Measurements from ENCODE around the gene PTPN3. TPM values are rescaled to one million over a fixed set of nuclear protein-coding genes. Genes with fewer than 3 reads are reported as not detected.

PTPN3 gene
- polyA plus RNA-seq, 1 of the 3 experiments (the other 2 are of a cell fraction), result 7.5 TPM

DNA sequence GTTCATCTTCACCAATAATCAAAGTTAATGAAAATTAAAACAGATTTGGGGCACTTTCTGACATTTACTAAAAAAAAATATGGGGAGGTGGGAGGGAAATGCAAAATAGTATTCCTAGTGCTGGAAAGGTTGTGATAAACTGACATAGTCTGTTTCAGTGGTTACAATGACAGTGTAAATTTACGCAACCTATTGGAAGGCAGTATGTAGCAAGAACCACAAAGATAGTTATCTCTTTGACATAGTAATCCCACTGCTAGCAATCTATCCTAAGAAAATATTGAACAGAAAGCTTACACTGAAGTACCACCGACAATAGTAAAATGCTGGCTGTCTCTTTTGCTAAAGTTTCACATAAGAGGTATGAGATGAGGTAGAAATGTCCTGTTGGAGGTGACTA lies 162.2 kb downstream of the PTPN3 start:
- WGBS (ENCODE audit: low lambda C conversion rate), result 81% methylated on average over 2 of the region's 2 CpGs
- no peak overlapping the region for H3K4me2 ChIP-seq

DNA sequence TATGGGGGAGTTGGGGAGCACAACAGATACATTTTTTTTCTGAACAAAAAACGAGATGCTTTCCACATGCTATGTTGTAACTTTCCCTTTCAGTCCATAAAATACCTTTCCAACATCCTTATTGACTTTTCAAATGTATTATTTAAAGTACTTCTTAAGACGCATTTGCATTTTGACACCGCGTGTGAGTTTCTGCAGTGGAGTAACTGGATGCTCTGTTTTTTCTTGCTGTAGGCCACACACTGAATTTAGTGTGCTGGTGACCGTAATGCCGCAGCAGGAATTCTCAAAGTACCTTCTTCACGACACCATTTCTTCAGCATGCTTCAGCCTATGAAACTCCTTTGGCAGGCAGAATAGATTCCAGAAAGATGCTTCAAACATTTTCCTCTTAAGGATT lies 163.0 kb downstream of the PTPN3 start:
- POLR2A ChIA-PET, result no interaction called here
- H3K27ac ChIP-seq (ENCODE audit: low read depth in 2 of 2, low read length in 1 of 2), result no peak overlapping the region
- WGBS (ENCODE audit: low lambda C conversion rate), result 82% methylated on average over 7 of the region's 7 CpGs

More for the DNA sequence above, 162.2 kb downstream of the PTPN3 start:
- CTCF ChIA-PET, result interaction anchor here (0.6 to 1.4 kb wide), 2 partner anchors 14 to 186 kb away, joined by 3 read pairs; no protein-coding TSS in a partner anchor
- no peak overlapping the region for H3K27ac ChIP-seq (ENCODE audit: low read depth in 2 of 2, low read length in 1 of 2)
- H3K36me3 ChIP-seq (replicated peaks in 1 of 2; ENCODE audit: control insufficient read depth in 1 of 2, insufficient read depth in 2 of 2, low read length in 1 of 2), result no peaks in the 10 kb centered on the region
- H3K79me2 ChIP-seq (ENCODE audit: insufficient read depth), result no peaks in the 10 kb centered on the region
- no peak overlapping the region for H3K9ac ChIP-seq
- no peak overlapping the region for H3K4me3 ChIP-seq (ENCODE audit: low read depth in 2 of 2, low read length in 1 of 2)
- peaks cover 0 to 7% of the 10 kb centered on the region in 2 experiments; a peak in 1 of 4 replicates for H3K4me1 ChIP-seq (ENCODE audit: control insufficient read depth in 1 of 2, insufficient read depth in 2 of 2, low read depth in 1 of 2, low read length in 1 of 2)
- no peaks in the 10 kb centered on the region for H3K9me2 ChIP-seq
- POLR2A ChIA-PET, result no interaction called here
- H3K27me3 ChIP-seq (ENCODE audit: insufficient read depth), result peaks cover 10% of the 10 kb centered on the region; the same call in 1 of the 2 replicates
- TF ChIP-seq, protein P1, sequence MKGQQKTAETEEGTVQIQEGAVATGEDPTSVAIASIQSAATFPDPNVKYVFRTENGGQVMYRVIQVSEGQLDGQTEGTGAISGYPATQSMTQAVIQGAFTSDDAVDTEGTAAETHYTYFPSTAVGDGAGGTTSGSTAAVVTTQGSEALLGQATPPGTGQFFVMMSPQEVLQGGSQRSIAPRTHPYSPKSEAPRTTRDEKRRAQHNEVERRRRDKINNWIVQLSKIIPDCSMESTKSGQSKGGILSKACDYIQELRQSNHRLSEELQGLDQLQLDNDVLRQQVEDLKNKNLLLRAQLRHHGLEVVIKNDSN (IDR thresholded peaks at IDR 0.05; ENCODE audit: borderline replicate concordance, low read depth), result no peak
- TF ChIP-seq NRF1 (IDR thresholded peaks at IDR 0.05; ENCODE audit: low read depth, low read length) (no peak), FOXM1 (IDR thresholded peaks at IDR 0.05; ENCODE audit: low read depth) (no peak), EZH2phosphoT487 (IDR thresholded peaks at IDR 0.05; ENCODE audit: borderline replicate concordance, low read depth) (no peak), POLR2AphosphoS5 (IDR thresholded peaks at IDR 0.05; ENCODE audit: low read depth, low read length) (no peak), SMC3 (IDR thresholded peaks at IDR 0.05; ENCODE audit: low read depth, low read length) (no peak), RAD21 (IDR thresholded peaks at IDR 0.05; ENCODE audit: low read length) (no peak), SIN3A (IDR thresholded peaks at IDR 0.05; ENCODE audit: borderline replicate concordance, low read depth, low read length) (no peak), JUND (IDR thresholded peaks at IDR 0.05) (no peak), NFIC (IDR thresholded peaks at IDR 0.05; ENCODE audit: borderline replicate concordance) (no peak), RFX5 (IDR thresholded peaks at IDR 0.05; ENCODE audit: low read length) (no peak)
- TF ChIP-seq, protein P2, sequence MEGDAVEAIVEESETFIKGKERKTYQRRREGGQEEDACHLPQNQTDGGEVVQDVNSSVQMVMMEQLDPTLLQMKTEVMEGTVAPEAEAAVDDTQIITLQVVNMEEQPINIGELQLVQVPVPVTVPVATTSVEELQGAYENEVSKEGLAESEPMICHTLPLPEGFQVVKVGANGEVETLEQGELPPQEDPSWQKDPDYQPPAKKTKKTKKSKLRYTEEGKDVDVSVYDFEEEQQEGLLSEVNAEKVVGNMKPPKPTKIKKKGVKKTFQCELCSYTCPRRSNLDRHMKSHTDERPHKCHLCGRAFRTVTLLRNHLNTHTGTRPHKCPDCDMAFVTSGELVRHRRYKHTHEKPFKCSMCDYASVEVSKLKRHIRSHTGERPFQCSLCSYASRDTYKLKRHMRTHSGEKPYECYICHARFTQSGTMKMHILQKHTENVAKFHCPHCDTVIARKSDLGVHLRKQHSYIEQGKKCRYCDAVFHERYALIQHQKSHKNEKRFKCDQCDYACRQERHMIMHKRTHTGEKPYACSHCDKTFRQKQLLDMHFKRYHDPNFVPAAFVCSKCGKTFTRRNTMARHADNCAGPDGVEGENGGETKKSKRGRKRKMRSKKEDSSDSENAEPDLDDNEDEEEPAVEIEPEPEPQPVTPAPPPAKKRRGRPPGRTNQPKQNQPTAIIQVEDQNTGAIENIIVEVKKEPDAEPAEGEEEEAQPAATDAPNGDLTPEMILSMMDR (IDR thresholded peaks at IDR 0.05), result no peak
- TF ChIP-seq, protein P3, sequence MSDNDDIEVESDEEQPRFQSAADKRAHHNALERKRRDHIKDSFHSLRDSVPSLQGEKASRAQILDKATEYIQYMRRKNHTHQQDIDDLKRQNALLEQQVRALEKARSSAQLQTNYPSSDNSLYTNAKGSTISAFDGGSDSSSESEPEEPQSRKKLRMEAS (IDR thresholded peaks at IDR 0.05; ENCODE audit: low read depth), result no peak
- no peak for DNase-seq
- no peaks in the 10 kb centered on the region for H3F3A ChIP-seq (replicated peaks; ENCODE audit: insufficient read depth)
- H2AFZ ChIP-seq (ENCODE audit: low read depth), result no peak overlapping the region
- H3K9me3 ChIP-seq, result no peaks in the 10 kb centered on the region
- H4K20me1 ChIP-seq (ENCODE audit: insufficient read depth), result no peaks in the 10 kb centered on the region

More for the DNA sequence above, 163.0 kb downstream of the PTPN3 start:
- TF ChIP-seq, protein P1 (IDR thresholded peaks at IDR 0.05; ENCODE audit: borderline replicate concordance, low read depth), result no peak
- TF ChIP-seq YY1 (IDR thresholded peaks at IDR 0.05; ENCODE audit: low read depth) (no peak), RXRA (IDR thresholded peaks at IDR 0.05; ENCODE audit: borderline replicate concordance, low read depth) (no peak), TCF12 (IDR thresholded peaks at IDR 0.05) (no peak), POLR2AphosphoS5 (IDR thresholded peaks at IDR 0.05; ENCODE audit: low read depth, low read length) (no peak), NRF1 (IDR thresholded peaks at IDR 0.05; ENCODE audit: low read depth, low read length) (no peak), SIN3A (IDR thresholded peaks at IDR 0.05; ENCODE audit: borderline replicate concordance, low read depth, low read length) (no peak)
- TF ChIP-seq, protein P4, sequence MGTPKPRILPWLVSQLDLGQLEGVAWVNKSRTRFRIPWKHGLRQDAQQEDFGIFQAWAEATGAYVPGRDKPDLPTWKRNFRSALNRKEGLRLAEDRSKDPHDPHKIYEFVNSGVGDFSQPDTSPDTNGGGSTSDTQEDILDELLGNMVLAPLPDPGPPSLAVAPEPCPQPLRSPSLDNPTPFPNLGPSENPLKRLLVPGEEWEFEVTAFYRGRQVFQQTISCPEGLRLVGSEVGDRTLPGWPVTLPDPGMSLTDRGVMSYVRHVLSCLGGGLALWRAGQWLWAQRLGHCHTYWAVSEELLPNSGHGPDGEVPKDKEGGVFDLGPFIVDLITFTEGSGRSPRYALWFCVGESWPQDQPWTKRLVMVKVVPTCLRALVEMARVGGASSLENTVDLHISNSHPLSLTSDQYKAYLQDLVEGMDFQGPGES (IDR thresholded peaks at IDR 0.05; ENCODE audit: low read depth, low read length), result no peak
- no peak overlapping the region for H2AFZ ChIP-seq (ENCODE audit: low read depth)
- no peaks in the 10 kb centered on the region for H3K9me3 ChIP-seq
- peaks cover 0 to 7% of the 10 kb centered on the region in 2 experiments; a peak in 1 of 4 replicates for H3K4me1 ChIP-seq (ENCODE audit: control insufficient read depth in 1 of 2, insufficient read depth in 2 of 2, low read depth in 1 of 2, low read length in 1 of 2)
- H3F3A ChIP-seq (replicated peaks; ENCODE audit: insufficient read depth), result no peaks in the 10 kb centered on the region
- no peaks in the 10 kb centered on the region for H3K79me2 ChIP-seq (ENCODE audit: insufficient read depth)
- CTCF ChIA-PET, result interaction anchor here (1.0 kb wide), 1 partner anchor 88 kb away, joined by 3 read pairs; no protein-coding TSS in a partner anchor
- no peaks in the 10 kb centered on the region for H3K9me2 ChIP-seq
- no peak overlapping the region for H3K4me3 ChIP-seq (ENCODE audit: low read depth in 2 of 2, low read length in 1 of 2)
- H3K27me3 ChIP-seq (ENCODE audit: insufficient read depth), result peaks cover 10% of the 10 kb centered on the region; the same call in 1 of the 2 replicates
- DNase-seq, result no peak
- no peaks in the 10 kb centered on the region for H3K36me3 ChIP-seq (replicated peaks in 1 of 2; ENCODE audit: control insufficient read depth in 1 of 2, insufficient read depth in 2 of 2, low read length in 1 of 2)
- no peak overlapping the region for H3K4me2 ChIP-seq
- no peaks in the 10 kb centered on the region for H4K20me1 ChIP-seq (ENCODE audit: insufficient read depth)
- H3K9ac ChIP-seq, result no peak overlapping the region
